IPS-NIHi11 (cell line): Measurements from ENCODE around the gene IMPDH1.

Experiments
- DNase-seq: peaks from one replicate; pipeline ENCODE4 v3.0.0; 2012; ENCODE audit warnings: mixed read lengths, low spot score

Gene IMPDH1

GRCh38 chr7:128387216-128388144, 22.3 kb downstream of the IMPDH1 start:
- DNase-seq = peak; percentile 97

GRCh38 chr7:128385988-128386925, 23.5 kb downstream of the IMPDH1 start:
- no peak for DNase-seq

- no peak for DNase-seq
These were observed 25.1 kb downstream of the IMPDH1 start for GRCh38 chr7:128384726-128385125.

GRCh38 chr7:128383776-128384175, 26.0 kb downstream of the IMPDH1 start:
- no peak for DNase-seq

- peak; percentile 80 for DNase-seq
These were observed 28.5 kb downstream of the IMPDH1 start for GRCh38 chr7:128381161-128381821.

GRCh38 chr7:128380483-128381106, 29.2 kb downstream of the IMPDH1 start:
- DNase-seq = no peak

GRCh38 chr7:128379900-128380479, 29.8 kb downstream of the IMPDH1 start:
- no peak for DNase-seq

- DNase-seq = no peak
These were observed 31.1 kb downstream of the IMPDH1 start for GRCh38 chr7:128378637-128379036.

GRCh38 chr7:128376077-128376476, 33.7 kb downstream of the IMPDH1 start:
- no peak for DNase-seq

- DNase-seq = no peak
These were observed 35.7 kb downstream of the IMPDH1 start for GRCh38 chr7:128374041-128374440.

- no peak for DNase-seq
These were observed 36.2 kb downstream of the IMPDH1 start for GRCh38 chr7:128373606-128374005.

GRCh38 chr7:128370491-128370890, 39.3 kb downstream of the IMPDH1 start:
- DNase-seq = no peak

GRCh38 chr7:128366986-128367385, 42.8 kb downstream of the IMPDH1 start:
- DNase-seq = no peak

- DNase-seq = no peak
These were observed 43.5 kb downstream of the IMPDH1 start for GRCh38 chr7:128366300-128366699.

- no peak for DNase-seq
These were observed 44.4 kb downstream of the IMPDH1 start for GRCh38 chr7:128365432-128365831.

- no peak for DNase-seq
These were observed 45.5 kb downstream of the IMPDH1 start for GRCh38 chr7:128364166-128364870.

- DNase-seq = no peak
These were observed 46.5 kb downstream of the IMPDH1 start for GRCh38 chr7:128363261-128363721.

- no peak for DNase-seq
These were observed 47.1 kb downstream of the IMPDH1 start for GRCh38 chr7:128362670-128363069.

GRCh38 chr7:128361411-128362379, 48.1 kb downstream of the IMPDH1 start, which contains the start of gene PRRT4:
Gene PRRT4, minus strand, starts transcription at chr7:128361690.
- peak; percentile 86 for DNase-seq
